Dermis lymphatic vessel endothelial cell (primary cell): ENCODE measurements around the gene SPARCL1. TPM values are rescaled to one million over a fixed set of nuclear protein-coding genes. Genes with fewer than 3 reads are reported as not detected.

ENCODE experiments used
- total RNA-seq: library from RNA; depleted of rRNA; stranded (reverse); fragments of >200 nt; gene quantifications from 2 replicates; pipeline ENCODE4 v1.2.1, GENCODE V29; 2014

The SPARCL1 gene
- total RNA-seq = 0.87 and 1.5 TPM in 2 replicates

GRCh38 chr4:87529187-87529586 lies at the start of gene SPARCL1:
Gene SPARCL1 (minus strand): TSS chr4:87529376. CDS start chr4:87499574, 29,802 bp downstream.

Other genes with a start within 250 kb of the SPARCL1 start
- gene HSD17B13, start 206.5 kb downstream of the SPARCL1 start, total RNA-seq = under 0.01 and 0.09 TPM in 2 replicates
- gene HSD17B11, start 138.2 kb downstream of the SPARCL1 start, total RNA-seq = 54.6 and 69.1 TPM in 2 replicates
- gene NUDT9, start 106.8 kb downstream of the SPARCL1 start, total RNA-seq = 15.4 and 17.2 TPM in 2 replicates
- not detected in 2 replicates for gene DSPP, start 79.2 kb upstream of the SPARCL1 start, total RNA-seq
- gene DMP1, start 120.9 kb upstream of the SPARCL1 start, total RNA-seq = not detected in 2 replicates